HG03280 (cell line): ENCODE measurements around the gene GSE1.

Experiments
- ATAC-seq: cut with Tn5 transposase; IDR thresholded peaks from one replicate; pipeline ENCODE4 v1.9.1; 2021; ENCODE audit warnings: mild to moderate bottlenecking, moderate library complexity; ENCODE audit not compliant: unreplicated experiment

The GSE1 gene

GRCh38 chr16:85616607-85617321, 3.6 kb downstream of the GSE1 start:
- ATAC-seq: no peak

DNA sequence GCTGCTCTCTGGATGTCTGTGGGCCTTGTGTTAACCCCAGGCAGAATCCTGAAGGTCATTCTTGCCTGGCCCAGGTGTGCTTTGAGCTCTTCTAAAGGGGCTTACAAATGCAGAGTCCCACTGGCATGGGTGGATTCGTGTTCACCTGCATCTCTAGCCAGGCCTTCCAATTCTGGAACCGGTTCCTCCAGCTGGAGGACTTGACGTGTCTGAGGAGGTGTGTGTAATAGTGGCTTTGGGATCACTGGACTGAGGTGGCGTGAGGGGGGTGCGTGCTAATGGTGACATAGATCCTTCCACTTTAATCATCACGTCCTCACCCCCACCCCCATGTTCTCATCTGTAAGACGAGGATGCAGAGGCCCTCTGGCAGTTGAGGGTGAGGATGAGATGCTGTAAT, 4.8 kb downstream of the GSE1 start:
- ATAC-seq: no peak

- no peak for ATAC-seq
Measured at GRCh38 chr16:85618521-85618920, 5.4 kb downstream of the GSE1 start.

GRCh38 chr16:85619101-85619891, 6.2 kb downstream of the GSE1 start:
- no peak for ATAC-seq

DNA sequence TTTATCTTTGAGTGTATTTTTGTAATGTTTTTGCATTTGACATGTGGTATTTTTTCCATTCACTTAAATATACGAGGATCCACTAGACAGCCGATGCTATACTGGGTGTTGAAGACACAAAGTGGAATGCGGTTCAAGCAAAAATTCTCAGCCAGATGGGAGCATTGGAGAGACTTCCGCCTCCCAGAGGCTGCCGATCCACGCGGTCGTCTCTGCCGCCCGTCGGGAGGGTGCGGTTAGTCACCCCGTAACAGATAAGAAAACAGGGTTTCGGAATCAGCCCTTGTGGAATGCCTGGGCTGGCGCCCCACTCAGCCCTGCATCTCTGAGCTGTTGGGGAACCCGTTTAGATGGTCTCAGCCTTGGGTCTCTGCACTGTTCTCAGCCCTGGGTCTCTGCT, 7.3 kb downstream of the GSE1 start:
- ATAC-seq: no peak

GRCh38 chr16:85621698-85622428, 8.7 kb downstream of the GSE1 start:
- no peak for ATAC-seq

DNA sequence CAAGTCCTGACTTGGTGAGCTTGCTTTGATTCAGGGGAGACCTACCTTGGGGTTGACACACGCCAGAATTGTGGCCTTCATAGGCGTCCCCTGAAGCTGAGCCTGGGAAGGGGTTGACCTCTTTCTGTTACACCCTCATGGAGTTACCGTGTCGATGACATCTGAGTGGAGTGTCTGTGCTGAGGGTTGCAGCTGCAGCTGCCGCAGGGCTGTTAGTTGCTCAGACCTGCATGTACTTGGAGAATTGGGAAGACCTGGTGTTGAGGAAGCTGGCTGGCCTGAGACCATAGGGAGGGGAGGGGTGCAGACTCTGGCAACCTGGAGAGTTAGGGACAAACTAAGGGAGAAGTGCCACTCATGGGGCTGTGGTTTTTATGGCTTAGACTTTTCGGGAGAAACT, 9.6 kb downstream of the GSE1 start:
- ATAC-seq: no peak

GRCh38 chr16:85623250-85623649, 10.1 kb downstream of the GSE1 start:
- no peak for ATAC-seq

GRCh38 chr16:85623997-85624601, 11.0 kb downstream of the GSE1 start:
- ATAC-seq: no peak

GRCh38 chr16:85624646-85625045, 11.5 kb downstream of the GSE1 start:
- ATAC-seq: no peak

DNA sequence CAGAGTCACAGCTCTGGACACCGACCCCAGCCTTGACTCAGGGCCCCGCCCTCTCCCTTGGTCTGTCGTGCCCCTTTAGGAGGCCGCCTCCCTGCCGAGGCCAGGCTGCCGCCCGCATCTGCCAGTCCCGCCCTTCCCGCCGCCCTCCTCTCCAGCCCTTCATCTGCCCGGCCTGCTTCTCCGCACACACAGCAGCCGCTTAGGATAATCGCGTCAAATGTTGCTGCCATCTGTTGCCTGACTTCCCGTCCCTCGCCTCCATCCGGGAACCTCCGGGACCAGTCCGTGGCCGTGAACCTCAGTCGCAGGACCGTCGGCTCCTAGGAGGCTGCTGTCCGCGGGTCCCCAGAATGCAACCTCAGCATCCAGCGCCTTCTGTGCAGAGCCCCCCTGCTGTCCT, 11.9 kb downstream of the GSE1 start:
- ATAC-seq: no peak

- ATAC-seq: no peak
Measured at GRCh38 chr16:85625485-85626117, 12.5 kb downstream of the GSE1 start.

GRCh38 chr16:85626191-85626981, 13.3 kb downstream of the GSE1 start:
- no peak for ATAC-seq

DNA sequence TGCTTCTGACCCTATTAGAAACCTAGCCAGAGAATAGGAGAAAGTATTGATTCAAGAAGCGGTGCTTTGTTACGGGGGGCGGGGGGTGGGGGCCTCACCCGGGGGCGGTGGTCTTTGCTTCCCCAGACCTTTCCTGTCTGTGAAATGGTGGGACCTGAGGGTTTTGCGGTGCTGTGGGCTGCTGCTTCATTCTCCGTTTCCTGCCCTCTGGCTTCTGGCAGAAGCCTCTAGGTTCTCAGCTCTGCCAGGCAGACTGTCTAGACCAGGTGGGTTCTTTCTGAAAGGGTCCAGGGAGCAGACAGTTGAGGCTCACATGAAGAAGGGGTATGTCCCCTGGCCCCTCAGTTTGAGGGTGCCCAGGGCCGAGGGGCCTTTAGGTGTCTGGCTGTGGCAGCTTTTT, 14.0 kb downstream of the GSE1 start:
- no peak for ATAC-seq

- ATAC-seq: no peak
Measured at GRCh38 chr16:85627526-85628264, 14.6 kb downstream of the GSE1 start.

DNA sequence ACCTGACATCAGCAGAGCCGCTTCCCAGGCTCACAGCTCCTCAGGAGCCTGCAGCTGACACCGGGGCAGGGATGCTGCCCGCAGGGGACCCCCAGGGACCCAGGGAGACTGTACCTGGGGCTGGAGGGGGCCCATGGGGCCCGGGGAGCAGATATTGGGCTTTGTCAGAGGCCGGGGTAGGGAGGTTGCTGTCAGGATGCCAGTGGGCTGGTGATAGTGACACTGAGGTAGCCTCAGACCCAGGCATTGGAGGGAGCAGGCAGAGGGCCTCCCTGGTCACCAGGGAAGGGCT, 15.1 kb downstream of the GSE1 start:
- ATAC-seq: no peak

DNA sequence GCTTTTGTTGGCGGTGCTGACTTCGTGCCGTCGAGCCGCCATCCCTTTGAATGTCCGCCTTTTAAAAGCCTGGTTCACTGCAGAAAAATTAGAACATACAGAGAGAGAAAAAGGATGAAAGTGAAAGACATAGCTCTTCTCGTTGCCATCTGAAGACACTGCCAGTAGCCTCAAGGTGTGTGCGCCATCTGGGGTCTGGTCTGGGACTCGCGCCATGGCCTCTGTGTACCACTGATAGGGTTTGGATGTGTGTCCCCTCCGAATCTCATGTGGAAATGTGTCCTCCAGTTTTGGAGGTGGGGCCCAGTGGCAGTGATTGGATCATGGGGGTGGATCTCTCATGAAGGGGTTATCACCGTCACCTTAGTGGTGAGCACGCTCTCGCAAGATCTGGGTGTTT, 15.5 kb downstream of the GSE1 start:
- no peak for ATAC-seq

DNA sequence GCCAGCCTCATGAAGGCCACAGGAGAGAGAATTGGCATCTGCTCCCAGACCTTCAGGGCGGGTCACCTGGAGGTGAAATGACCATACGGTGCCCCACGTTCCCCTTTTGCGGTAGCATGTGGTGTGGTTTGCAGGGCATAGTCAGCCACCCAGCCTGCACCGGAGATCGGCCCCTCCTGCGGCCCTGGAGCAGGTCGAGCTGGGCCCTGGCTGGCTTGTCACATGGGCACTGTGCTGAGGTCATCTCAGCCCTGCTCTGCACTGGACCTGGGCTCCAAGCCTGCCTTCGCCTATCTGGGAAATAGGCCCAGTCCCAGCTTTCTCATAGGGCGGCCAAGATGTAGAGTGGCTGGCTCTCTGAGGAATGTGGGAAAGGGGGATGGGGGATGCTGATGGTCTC, 16.2 kb downstream of the GSE1 start:
- no peak for ATAC-seq

DNA sequence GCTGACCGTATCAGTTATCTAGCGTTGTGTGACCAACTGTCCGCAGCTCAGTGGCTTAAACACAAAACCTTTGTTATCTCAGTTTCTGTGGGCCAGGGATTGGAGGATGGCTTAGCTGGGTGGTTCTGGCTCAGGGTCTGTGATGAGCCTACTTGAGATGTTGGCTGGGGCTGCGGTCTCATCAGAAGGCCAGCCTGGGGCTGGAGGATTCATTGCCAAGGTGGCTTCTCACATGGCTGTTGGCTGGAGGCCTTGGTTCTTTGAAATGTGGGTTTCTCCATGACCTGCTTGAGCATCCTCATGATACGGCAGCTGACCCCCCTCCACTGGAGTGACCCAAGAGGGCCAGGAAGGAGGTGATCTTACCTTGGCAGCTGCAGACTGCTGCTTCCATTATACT, 16.7 kb downstream of the GSE1 start:
- no peak for ATAC-seq

DNA sequence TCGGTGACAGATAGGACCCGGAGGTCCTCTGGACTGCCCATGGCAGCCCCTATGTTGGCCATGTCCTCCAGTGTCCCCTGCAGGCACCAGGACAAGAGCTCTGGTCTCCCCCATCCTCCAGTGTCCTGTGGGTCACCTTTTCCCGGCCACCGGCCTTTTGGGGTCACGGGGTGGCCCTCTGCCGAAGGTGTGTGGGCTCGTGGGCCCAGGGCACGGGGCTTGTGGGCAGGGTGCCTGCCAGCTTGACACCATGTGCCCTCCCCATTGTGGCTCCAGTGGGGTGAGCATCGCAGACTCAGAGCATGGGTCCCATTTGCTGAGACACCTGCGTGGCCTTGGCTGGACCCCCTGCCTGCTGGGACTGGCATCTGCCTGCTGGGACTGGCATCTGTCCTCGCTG, 18.1 kb downstream of the GSE1 start:
- ATAC-seq: no peak
